ENCODE results near the gene KLHL41. TPM values are rescaled to one million over a fixed set of nuclear protein-coding genes. Genes with fewer than 3 reads are reported as not detected.
"Not testable (repeated sequence)": the region's sequence is repeated elsewhere in the genome, so short reads cannot be mapped to it uniquely, and the experiment has no call there.

Gene KLHL41
- polyA plus RNA-seq, 1 donor from 2014 or later: 2.3 TPM

GRCh38 chr2:169513094-169513493 is 3.6 kb downstream of the KLHL41 start:
- Histone ChIP-seq H3K4me3 (ENCODE audit: low read length) (no peak overlapping the region), H3K36me3 (ENCODE audit: insufficient read depth, low read length) (no peaks in the 10 kb centered on the region), H3F3A (ENCODE audit: insufficient read depth, low read length, poor library complexity, severe bottlenecking) (no peaks in the 10 kb centered on the region), H4K20me1 (ENCODE audit: insufficient read depth) (no peaks in the 10 kb centered on the region), H3K27me3 (ENCODE audit: insufficient read depth, low read depth, low read length) (no peaks in the 10 kb centered on the region), H3K9ac (ENCODE audit: low read length) (no peak overlapping the region), H3K4me2 (ENCODE audit: low read length) (no peak overlapping the region), H2AFZ (ENCODE audit: low read depth, low read length) (no peak overlapping the region), H3K9me3 (ENCODE audit: low read length) (no peaks in the 10 kb centered on the region), H3K9me2 (ENCODE audit: insufficient read depth, low read length) (no peaks in the 10 kb centered on the region), H3K79me2 (replicated peaks; ENCODE audit: insufficient read depth, low read length) (no peaks in the 10 kb centered on the region), H3K27ac (ENCODE audit: low read length) (no peak overlapping the region)
- TF ChIP-seq REST (IDR thresholded peaks at IDR 0.05; ENCODE audit: borderline replicate concordance) (no peak), POLR2AphosphoS5 (IDR thresholded peaks at IDR 0.05) (no peak), EZH2 (IDR thresholded peaks at IDR 0.05; ENCODE audit: borderline replicate concordance, insufficient read depth, low read length, poor library complexity, severe bottlenecking) (no peak), TAF1 (IDR thresholded peaks at IDR 0.05; ENCODE audit: low read depth) (no peak), SMC3 (conservative IDR thresholded peaks at IDR 0.05; ENCODE audit: poor library complexity) (no peak), EP300 (conservative IDR thresholded peaks at IDR 0.05; ENCODE audit: poor library complexity, severe bottlenecking) (no peak), MXI1 (conservative IDR thresholded peaks at IDR 0.05; ENCODE audit: poor library complexity, severe bottlenecking) (no peak), CTCF (IDR thresholded peaks at IDR 0.05; ENCODE audit: poor library complexity, severe bottlenecking) (no peak), RAD21 (conservative IDR thresholded peaks at IDR 0.05) (no peak)

- Histone ChIP-seq H3K9me3 (ENCODE audit: low read length) (no peaks in the 10 kb centered on the region), H3K79me2 (replicated peaks; ENCODE audit: insufficient read depth, low read length) (no peaks in the 10 kb centered on the region), H3F3A (ENCODE audit: insufficient read depth, low read length, poor library complexity, severe bottlenecking) (no peaks in the 10 kb centered on the region), H3K27me3 (ENCODE audit: insufficient read depth, low read depth, low read length) (no peaks in the 10 kb centered on the region), H2AFZ (ENCODE audit: low read depth, low read length) (no peak overlapping the region), H3K4me2 (ENCODE audit: low read length) (no peak overlapping the region), H3K27ac (ENCODE audit: low read length) (no peak overlapping the region), H3K4me3 (ENCODE audit: low read length) (no peak overlapping the region), H3K9me2 (ENCODE audit: insufficient read depth, low read length) (no peaks in the 10 kb centered on the region), H4K20me1 (ENCODE audit: insufficient read depth) (no peaks in the 10 kb centered on the region), H3K36me3 (ENCODE audit: insufficient read depth, low read length) (no peaks in the 10 kb centered on the region), H3K9ac (ENCODE audit: low read length) (no peak overlapping the region)
- TF ChIP-seq TAF1 (IDR thresholded peaks at IDR 0.05; ENCODE audit: low read depth) (no peak), EP300 (conservative IDR thresholded peaks at IDR 0.05; ENCODE audit: poor library complexity, severe bottlenecking) (no peak), REST (IDR thresholded peaks at IDR 0.05; ENCODE audit: borderline replicate concordance) (no peak)
Observed at GRCh38 chr2:169513926-169514325, 4.4 kb downstream of the KLHL41 start.

- not testable (repeated sequence) for H3K79me2 ChIP-seq (replicated peaks; ENCODE audit: insufficient read depth, low read length); H3K9me3 ChIP-seq (ENCODE audit: low read length); H3K4me2 ChIP-seq (ENCODE audit: low read length); H3K4me3 ChIP-seq (ENCODE audit: low read length); H3K9me2 ChIP-seq (ENCODE audit: insufficient read depth, low read length); H2AFZ ChIP-seq (ENCODE audit: low read depth, low read length); H3K27ac ChIP-seq (ENCODE audit: low read length); H3K27me3 ChIP-seq (ENCODE audit: insufficient read depth, low read depth, low read length); H3F3A ChIP-seq (ENCODE audit: insufficient read depth, low read length, poor library complexity, severe bottlenecking); H3K36me3 ChIP-seq (ENCODE audit: insufficient read depth, low read length); H4K20me1 ChIP-seq (ENCODE audit: insufficient read depth); H3K9ac ChIP-seq (ENCODE audit: low read length)
Observed at GRCh38 chr2:169514758-169515157, 5.3 kb downstream of the KLHL41 start.
